Activated CD8-positive, alpha-beta T cell treated with anti-CD3 and anti-CD28 coated beads for 36 hours (primary cell): ENCODE data around the gene SLC9C2. TPM values are rescaled to one million over a fixed set of nuclear protein-coding genes. Genes with fewer than 3 reads are reported as not detected.
"Not testable (repeated sequence)": the region's sequence is repeated elsewhere in the genome, so short reads cannot be mapped to it uniquely, and the experiment has no call there.

ENCODE experiments used
- ATAC-seq: fragments of 200-7000 bp; cut with Tn5 transposase; one replicate; pipeline ENCODE4 v1.10.0; 2021; ENCODE audit warnings: mild to moderate bottlenecking, moderate library complexity
- CTCF ChIA-PET: fragments of 350-600 bp; sonication (Branson Sonifier 250); formaldehyde crosslinking; loops from one replicate; lab custom pipeline; 2021; ENCODE audit warnings: antibody characterized with exemption; lab: Charles Lee
- POLR2A ChIA-PET: fragments of 350-600 bp; sonication (Branson Sonifier 250); formaldehyde crosslinking; loops from one replicate; lab custom pipeline; 2021; ENCODE audit warnings: antibody characterized with exemption; lab: Charles Lee
- DNase-seq: peaks from one replicate; pipeline ENCODE4 v3.0.0-alpha.2; 2020
- H3K27ac Mint-ChIP-seq: one replicate; pipeline ENCODE4 v1.8.0; 2021; ENCODE audit warnings: mild to moderate bottlenecking, mixed read lengths
- H3K27me3 Mint-ChIP-seq: one replicate; pipeline ENCODE4 v1.8.0; 2021; ENCODE audit warnings: mixed read lengths
- H3K36me3 Mint-ChIP-seq: one replicate; pipeline ENCODE4 v1.8.0; 2021; ENCODE audit warnings: low read depth, mixed read lengths
- H3K4me1 Mint-ChIP-seq: one replicate; pipeline ENCODE4 v1.8.0; 2021; ENCODE audit warnings: low read depth, mixed read lengths
- H3K4me3 Mint-ChIP-seq: one replicate; pipeline ENCODE4 v1.8.0; 2021; ENCODE audit warnings: mild to moderate bottlenecking, moderate library complexity, mixed read lengths
- H3K9me3 Mint-ChIP-seq: one replicate; pipeline ENCODE4 v1.8.0; 2021; ENCODE audit warnings: mixed read lengths
- CTCF ChIP-seq: fragments of 200-600 bp; IDR thresholded peaks from one replicate; pipeline ENCODE4 v1.8.0; 2022; ENCODE audit warnings: antibody characterized with exemption, mild to moderate bottlenecking
- intact Hi-C: fragments of 100-400 bp; cut with micrococcal nuclease; formaldehyde crosslinking; loops from one replicate; pipeline ENCODE4 v1.10.0; 2022
- total RNA-seq, 2 experiments: library from RNA; stranded (reverse); gene quantifications; one replicate each; pipeline ENCODE4 v1.2.3, GENCODE V29; 2021

SLC9C2 gene
- total RNA-seq, 2 experiments from 2014 or later = not detected

- Mint-ChIP-seq H3K4me3 (no peak overlapping the region), H3K27ac (no peak overlapping the region), H3K27me3 (no peaks in the 10 kb centered on the region), H3K36me3 (no peaks in the 10 kb centered on the region), H3K9me3 (peaks cover 13% of the 10 kb centered on the region), H3K4me1 (no peaks in the 10 kb centered on the region)
- ATAC-seq = no peak
- ChIA-PET CTCF (interaction anchor here (0.9 to 1.2 kb wide), 2 partner anchors 102 to 220 kb away, joined by 3 read pairs; no protein-coding TSS in a partner anchor), POLR2A (no interaction called here)
- intact Hi-C loops = no loop called here
- no peak for TF ChIP-seq CTCF
- DNase-seq = no peak
Measured at GRCh38 chr1:173638043-173639021, 35.5 kb upstream of the SLC9C2 start.

GRCh38 chr1:173637236-173638042 is 34.6 kb upstream of the SLC9C2 start:
- H3K27me3 Mint-ChIP-seq, H3K4me1 Mint-ChIP-seq, H3K36me3 Mint-ChIP-seq, intact Hi-C loops, ATAC-seq, DNase-seq, POLR2A ChIA-PET, H3K4me3 Mint-ChIP-seq, H3K27ac Mint-ChIP-seq, CTCF ChIA-PET, H3K9me3 Mint-ChIP-seq: not testable (repeated sequence)

- intact Hi-C loops = no loop called here
- ChIA-PET CTCF (interaction anchor here (0.8 kb wide), 1 partner anchor 55 kb away, joined by 3 read pairs; no protein-coding TSS in a partner anchor), POLR2A (no interaction called here)
Measured at GRCh38 chr1:173635116-173635515, 32.2 kb upstream of the SLC9C2 start, which contains the start of gene TEX50. Gene TEX50 (plus strand): TSS chr1:173635338. CDS start chr1:173635522, 184 bp downstream.

GRCh38 chr1:173628888-173629287 is 26.0 kb upstream of the SLC9C2 start:
- ChIA-PET CTCF (no interaction called here), POLR2A (no interaction called here)
- Mint-ChIP-seq H3K27ac (no peak overlapping the region), H3K4me1 (no peaks in the 10 kb centered on the region), H3K27me3 (no peaks in the 10 kb centered on the region), H3K4me3 (no peak overlapping the region), H3K36me3 (no peaks in the 10 kb centered on the region), H3K9me3 (no peaks in the 10 kb centered on the region)
- DNase-seq (peak; percentile 22), ATAC-seq (no peak)
- no peak for TF ChIP-seq CTCF
- intact Hi-C loops = no loop called here

More at GRCh38 chr1:173635116-173635515, 32.2 kb upstream of the SLC9C2 start, which contains the start of gene TEX50:
- DNase-seq (no peak), ATAC-seq (no peak)
- Mint-ChIP-seq H3K9me3 (peaks cover 10% of the 10 kb centered on the region), H3K4me3 (no peak within 1 kb of the TSS), H3K4me1 (no peaks in the 10 kb centered on the region), H3K36me3 (no peaks in the 10 kb centered on the region), H3K27me3 (no peaks in the 10 kb centered on the region), H3K27ac (no peak within 1 kb of the TSS)
- TF ChIP-seq CTCF = no peak

GRCh38 chr1:173627269-173627668 is 24.4 kb upstream of the SLC9C2 start:
- intact Hi-C loops = no loop called here
- CTCF ChIA-PET = interaction anchor here (1.7 kb wide), 1 partner anchor 196 kb away, joined by 6 read pairs; no protein-coding TSS in a partner anchor

More at GRCh38 chr1:173627269-173627668, 24.4 kb upstream of the SLC9C2 start:
- no peak for DNase-seq
- H3K9me3 Mint-ChIP-seq = peaks cover 2% of the 10 kb centered on the region
- H3K36me3 Mint-ChIP-seq = no peaks in the 10 kb centered on the region
- H3K4me3 Mint-ChIP-seq = no peak overlapping the region
- no peak for ATAC-seq
- no peak for TF ChIP-seq CTCF
- no peaks in the 10 kb centered on the region for H3K4me1 Mint-ChIP-seq
- POLR2A ChIA-PET = no interaction called here
- H3K27me3 Mint-ChIP-seq = no peaks in the 10 kb centered on the region
- H3K27ac Mint-ChIP-seq = no peak overlapping the region
